HepG2 (cell line): ENCODE results near the gene KRT71. TPM values are rescaled to one million over a fixed set of nuclear protein-coding genes. Genes with fewer than 3 reads are reported as not detected.

ENCODE experiments used
- ATAC-seq: fragments of 200-7000 bp; cut with Tn5 transposase; 3 replicates; pipeline ENCODE4 v1.9.1; 2020; ENCODE audit warnings: mild to moderate bottlenecking, moderate library complexity
- BruUV-seq: library from RNA; stranded (reverse); fragments of 400-500 nt; replicated peaks from 2 replicates; lab custom pipeline; 2021; lab: Mats Ljungman, UMichigan
- CTCF ChIA-PET: fragments of 300-600 bp; formaldehyde crosslinking; extraction: SDS; loops from one replicate; lab custom pipeline; 2021; ENCODE audit warnings: low total read pairs, inconsistent platforms, low intra/inter-chr PET ratio; lab: Yijun Ruan, JAX
- POLR2A ChIA-PET: fragments of 350-600 bp; sonication (Branson Sonifier 250); formaldehyde crosslinking; loops from one replicate; lab custom pipeline; 2020; ENCODE audit warnings: antibody characterized with exemption, inconsistent platforms; lab: Yijun Ruan, JAX
- DNase-seq: peaks from one replicate; pipeline ENCODE4 v3.0.0-alpha.2; 2015; ENCODE audit warnings: low spot score
- FAIRE-seq: peaks from 3 replicates; lab custom pipeline; 2011; peaks lifted over from hg19 to GRCh38; lab: Jason Lieb, UNC
- H2AFZ ChIP-seq: one replicate; pipeline ENCODE4 v1.6.1; 2011; ENCODE audit warnings: low read length, inconsistent platforms
- H3K27ac ChIP-seq: fragments of 300-600 bp; 3 replicates; pipeline ENCODE4 v1.8.0; 2011; ENCODE audit warnings: mixed run types, mild to moderate bottlenecking, mixed read lengths, low read length, inconsistent platforms; ENCODE audit not compliant: insufficient read depth; ENCODE audit errors: extremely low read length
- H3K27me3 ChIP-seq, 2 experiments: fragments of 200-600 bp in 1 of 2; 2 replicates in 1 of 2; 3 replicates in 1 of 2; pipeline versions ENCODE4 v1.6.0 to v1.8.0; 2011; ENCODE audit warnings: low read length in 2 of 2, mild to moderate bottlenecking in 2 of 2, moderate library complexity in 2 of 2, inconsistent platforms in 1 of 2; ENCODE audit not compliant: insufficient read depth in 2 of 2, control insufficient read depth in 1 of 2
- H3K36me3 ChIP-seq, 2 experiments: fragments of 200-600 bp in 1 of 2; replicated peaks in 1 of 2; 2 replicates in 1 of 2; 3 replicates in 1 of 2; pipeline versions ENCODE4 v1.5.1 to v1.8.0; 2011; ENCODE audit warnings: low read length in 2 of 2, inconsistent platforms in 1 of 2; ENCODE audit not compliant: insufficient read depth in 2 of 2, control insufficient read depth in 1 of 2
- H3K4me1 ChIP-seq: 2 replicates; pipeline ENCODE4 v1.5.1; 2012; ENCODE audit warnings: low read length, inconsistent platforms; ENCODE audit not compliant: insufficient read depth
- H3K4me2 ChIP-seq: 2 replicates; pipeline ENCODE4 v1.6.0; 2011; ENCODE audit warnings: low read depth, low read length, inconsistent platforms
- H3K4me3 ChIP-seq, 3 experiments: fragments of 200-600 bp in 1 of 3; sonication (generic), shearing (Covaris generic) in 1 of 3; replicated peaks in 1 of 3; 2 replicates each; pipeline ENCODE4 v1.5.1; 2011 to 2016; ENCODE audit warnings: low read length in 3 of 3, inconsistent platforms in 2 of 3, low read depth in 2 of 3, mild to moderate bottlenecking in 2 of 3, control low read depth in 1 of 3, mixed read lengths in 1 of 3; ENCODE audit not compliant: insufficient read depth in 1 of 3
- H3K79me2 ChIP-seq: one replicate; pipeline ENCODE4 v1.6.1; 2011; ENCODE audit warnings: low read length, inconsistent platforms; ENCODE audit not compliant: insufficient read depth
- H3K9ac ChIP-seq: 2 replicates; pipeline ENCODE4 v1.6.0; 2011; ENCODE audit warnings: mild to moderate bottlenecking, low read depth, low read length, inconsistent platforms; ENCODE audit not compliant: insufficient read depth
- H3K9me3 ChIP-seq: 2 replicates; pipeline ENCODE4 v1.5.1; 2012; ENCODE audit warnings: mild to moderate bottlenecking, low read length
- H4K20me1 ChIP-seq: 2 replicates; pipeline ENCODE4 v1.6.0; 2011; ENCODE audit warnings: inconsistent platforms, mild to moderate bottlenecking, low read length, moderate library complexity; ENCODE audit not compliant: insufficient read depth
- FOSL2 ChIP-seq: sonication (generic); formaldehyde crosslinking; IDR thresholded peaks from 2 replicates; pipeline ENCODE4 v1.4.0; 2020; ENCODE audit warnings: missing genetic modification reagents
- MAFF ChIP-seq: IDR thresholded peaks from 2 replicates; pipeline ENCODE4 v1.6.1; 2011; ENCODE audit warnings: low read depth, low read length, improper control_type of control experiment
- MAFK ChIP-seq, 2 experiments: IDR thresholded peaks in 1 of 2; conservative IDR thresholded peaks in 1 of 2; 2 replicates each; pipeline ENCODE4 v1.6.1; 2011; ENCODE audit warnings: improper control_type of control experiment in 2 of 2, low read length in 2 of 2
- MIXL1 ChIP-seq: IDR thresholded peaks from 2 replicates; pipeline ENCODE4 v1.6.1; 2016
- PHF20 ChIP-seq: sonication (generic); formaldehyde crosslinking; IDR thresholded peaks from 2 replicates; pipeline ENCODE4 v1.5.0; 2020; ENCODE audit warnings: mild to moderate bottlenecking, missing genetic modification reagents
- WGBS: methylation state at CpG from one replicate; pipeline ENCODE4 v1.1.6; 2017; ENCODE audit warnings: low lambda C conversion rate; 5-methylcytosine and 5-hydroxymethylcytosine counted together
- in situ Hi-C: cut with HindIII; loops from 2 replicates; pipeline ENCODE4 v1.10.0; 2017; ENCODE audit warnings: low pct_unique_long_range_greater_than_20kb; ENCODE audit not compliant: extremely low pct_ligation_motif_present
- intact Hi-C: fragments of 100-400 bp; cut with micrococcal nuclease; formaldehyde crosslinking; loops from one replicate; pipeline ENCODE4 v1.10.0; 2022; ENCODE audit not compliant: unreplicated experiment
- polyA plus RNA-seq, 8 experiments: library from polyadenylated mRNA; depleted of rRNA in 3 of 8; stranded (reverse) in 7 of 8; unstranded in 1 of 8; fragments of >200 nt; fragmentation: Illumina TruSeq in 4 of 8; extraction: Trizol in 4 of 8; gene quantifications; 2 replicates each; pipeline versions ENCODE4 v1.2.1 to v1.2.3, GENCODE V29; 2011 to 2016; ENCODE audit warnings: low read depth in 4 of 8, missing spikeins in 1 of 8, mixed read lengths in 1 of 8; ENCODE audit not compliant: insufficient read depth in 1 of 8
- total RNA-seq, 5 experiments: library from RNA; depleted of rRNA; stranded (reverse); fragments of >200 nt; fragmentation: Illumina TruSeq; extraction: Trizol; gene quantifications; 2 replicates each; pipeline ENCODE4 v1.2.3, GENCODE V29; 2016; ENCODE audit warnings: low read depth in 1 of 5
- TF ChIP-seq, protein P1 (sequence below): sonication (generic); formaldehyde crosslinking; IDR thresholded peaks from 2 replicates; pipeline ENCODE4 v1.5.0; 2020; ENCODE audit warnings: mild to moderate bottlenecking, missing genetic modification reagents

KRT71 gene
- total and polyA plus RNA-seq, 2 of the 13 experiments (the other 11 are each of a cell fraction or from before 2014, with no cell fraction given) = not detected

DNA sequence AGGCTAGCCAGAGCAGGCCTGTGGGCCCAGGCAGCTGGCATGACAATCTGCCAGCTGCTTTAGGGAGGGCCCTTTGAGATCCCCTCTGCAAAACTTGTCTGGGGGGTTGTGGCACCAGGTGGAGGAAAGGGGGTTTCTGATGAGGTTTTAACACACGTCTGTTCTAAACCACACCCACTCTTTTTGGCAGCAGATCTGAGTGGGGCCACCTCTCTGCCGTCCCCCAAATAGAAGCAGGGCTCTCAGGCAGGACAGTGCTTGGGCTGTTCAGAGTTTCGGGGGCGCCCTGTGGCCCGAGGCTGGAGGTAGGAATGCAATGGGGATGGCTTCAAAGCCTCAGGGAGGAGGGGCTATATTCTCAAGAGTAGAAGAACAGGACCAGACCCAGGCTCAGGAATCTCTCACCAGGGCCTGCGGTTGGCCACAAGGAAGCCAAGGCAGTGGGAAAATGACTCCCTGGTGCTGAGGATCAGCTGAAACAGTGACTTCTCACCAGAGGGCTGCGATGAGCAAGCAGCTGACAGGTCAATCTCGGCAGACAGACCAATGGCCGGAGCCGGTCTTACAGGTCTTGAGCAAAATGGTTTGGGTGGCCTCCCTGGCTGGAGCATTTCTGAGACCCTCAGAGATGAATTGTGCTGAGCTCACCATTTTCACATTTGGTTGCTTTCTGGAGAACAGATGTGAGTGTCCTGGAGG is 31.2 kb downstream of the KRT71 start:
- Histone ChIP-seq H3K9ac (no peak overlapping the region), H3K79me2 (no peaks in the 10 kb centered on the region), H3K27me3 (peaks cover 4 to 8% of the 10 kb centered on the region in 2 experiments; a peak in 3 of 5 replicates), H3K4me1 (no peaks in the 10 kb centered on the region), H3K27ac (no peak overlapping the region), H4K20me1 (no peaks in the 10 kb centered on the region), H3K4me3 (no peak overlapping the region), H2AFZ (no peak overlapping the region), H3K9me3 (no peaks in the 10 kb centered on the region), H3K36me3 (no peaks in the 10 kb centered on the region), H3K4me2 (no peak overlapping the region)
- ATAC-seq = no peak
- no peak for FAIRE-seq
- no peak for DNase-seq
- intact Hi-C loops (no loop called here), in situ Hi-C loops (no loop called here)
- 35% methylated on average over 6 of the region's 10 CpGs for WGBS
- no TSS peak for BruUV-seq
- CTCF ChIA-PET = no interaction called here
- TF ChIP-seq, protein P1, sequence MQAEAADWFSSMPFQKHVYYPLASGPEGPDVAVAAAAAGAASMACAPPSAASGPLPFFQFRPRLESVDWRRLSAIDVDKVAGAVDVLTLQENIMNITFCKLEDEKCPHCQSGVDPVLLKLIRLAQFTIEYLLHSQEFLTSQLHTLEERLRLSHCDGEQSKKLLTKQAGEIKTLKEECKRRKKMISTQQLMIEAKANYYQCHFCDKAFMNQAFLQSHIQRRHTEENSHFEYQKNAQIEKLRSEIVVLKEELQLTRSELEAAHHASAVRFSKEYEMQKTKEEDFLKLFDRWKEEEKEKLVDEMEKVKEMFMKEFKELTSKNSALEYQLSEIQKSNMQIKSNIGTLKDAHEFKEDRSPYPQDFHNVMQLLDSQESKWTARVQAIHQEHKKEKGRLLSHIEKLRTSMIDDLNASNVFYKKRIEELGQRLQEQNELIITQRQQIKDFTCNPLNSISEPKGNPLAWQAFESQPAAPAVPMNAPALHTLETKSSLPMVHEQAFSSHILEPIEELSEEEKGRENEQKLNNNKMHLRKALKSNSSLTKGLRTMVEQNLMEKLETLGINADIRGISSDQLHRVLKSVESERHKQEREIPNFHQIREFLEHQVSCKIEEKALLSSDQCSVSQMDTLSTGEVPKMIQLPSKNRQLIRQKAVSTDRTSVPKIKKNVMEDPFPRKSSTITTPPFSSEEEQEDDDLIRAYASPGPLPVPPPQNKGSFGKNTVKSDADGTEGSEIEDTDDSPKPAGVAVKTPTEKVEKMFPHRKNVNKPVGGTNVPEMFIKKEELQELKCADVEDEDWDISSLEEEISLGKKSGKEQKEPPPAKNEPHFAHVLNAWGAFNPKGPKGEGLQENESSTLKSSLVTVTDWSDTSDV (CRISPR knock-in tag) = no peak
- TF ChIP-seq MAFK (conservative IDR thresholded peaks at IDR 0.05 in 1 of 2, IDR thresholded peaks at IDR 0.05 in 1 of 2; ENCODE audit: low read length in 2 of 2) (peak; percentile 66 to 83; a peak in 3 of 4 replicates), MAFF (peak; percentile 53)
- POLR2A ChIA-PET = no interaction called here

DNA sequence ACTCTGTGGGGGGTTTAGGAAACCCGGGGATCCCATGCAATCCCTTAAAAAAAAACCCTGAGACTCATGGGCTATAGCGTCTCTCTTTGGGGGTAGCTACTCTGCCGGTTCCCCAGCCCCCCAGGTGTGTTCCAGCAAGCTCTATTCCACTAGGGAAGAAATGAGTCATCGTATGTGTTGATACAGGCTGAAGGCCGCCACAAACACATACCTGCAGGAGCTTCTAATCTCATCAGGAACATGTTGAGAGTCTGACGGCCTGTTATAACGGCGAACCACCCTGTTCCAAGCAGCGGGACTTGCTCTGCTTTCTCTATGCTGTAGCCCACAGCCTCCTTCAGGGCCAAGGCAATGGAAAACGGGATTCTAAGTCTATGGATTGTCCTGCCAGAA is 31.8 kb downstream of the KRT71 start:
- no peaks in the 10 kb centered on the region for H3K9me3 ChIP-seq
- TF ChIP-seq FOSL2 (CRISPR knock-in tag) (peak; percentile 50), MIXL1 (CRISPR knock-in tag) (no peak), PHF20 (no peak)
- H3K36me3 ChIP-seq = no peaks in the 10 kb centered on the region
- ChIA-PET POLR2A (no interaction called here), CTCF (no interaction called here)
- no TSS peak for BruUV-seq
- H3K27ac ChIP-seq = no peak overlapping the region
- DNase-seq (no peak), ATAC-seq (no peak; the same call in 2 of the 3 replicates), FAIRE-seq (no peak)
- no peak overlapping the region for H2AFZ ChIP-seq
- H3K79me2 ChIP-seq = no peaks in the 10 kb centered on the region
- peaks cover 4 to 8% of the 10 kb centered on the region in 2 experiments; a peak in 3 of 5 replicates for H3K27me3 ChIP-seq
- in situ Hi-C loops (no loop called here), intact Hi-C loops (no loop called here)
- no peak overlapping the region for H3K9ac ChIP-seq
- 24% methylated on average over 4 of the region's 10 CpGs for WGBS
- no peak overlapping the region for H3K4me3 ChIP-seq
- H4K20me1 ChIP-seq = no peaks in the 10 kb centered on the region
- H3K4me1 ChIP-seq = no peaks in the 10 kb centered on the region
- H3K4me2 ChIP-seq = no peak overlapping the region
